OCI-LY3 (cell line): ENCODE measurements around the gene RRM2.

Experiments used
- H2AFZ ChIP-seq: fragments of 200-600, 300-600 bp; shearing (Covaris generic); 2 replicates; pipeline ENCODE4 v1.6.0; 2014; ENCODE audit warnings: antibody characterized with exemption, low read depth, low read length
- H3K27ac ChIP-seq: fragments of 200-600, 300-600 bp; sonication (generic); 2 replicates; pipeline ENCODE4 v1.5.1; 2014; ENCODE audit warnings: mild to moderate bottlenecking, low read length, moderate library complexity, mixed read lengths
- H3K27me3 ChIP-seq: fragments of 200-600, 300-600 bp; sonication (generic); 2 replicates; pipeline ENCODE4 v1.6.1; 2014; ENCODE audit warnings: low read depth, low read length, mixed read lengths
- H3K36me3 ChIP-seq: fragments of 200-600, 300-600 bp; sonication (generic); replicated peaks from 2 replicates; pipeline ENCODE3; 2014; ENCODE audit warnings: low read depth, low read length, mixed read lengths
- H3K4me1 ChIP-seq: fragments of 300-600, 200-600 bp; sonication (generic); 2 replicates; pipeline ENCODE4 v1.6.1; 2014; ENCODE audit warnings: low read length, mixed read lengths
- H3K4me2 ChIP-seq: fragments of 200-600, 300-600 bp; sonication (generic); 2 replicates; pipeline ENCODE4 v1.6.1; 2014; ENCODE audit warnings: low read length, mixed read lengths
- H3K4me3 ChIP-seq: fragments of 300-600, 200-600 bp; sonication (generic); 2 replicates; pipeline ENCODE4 v1.5.1; 2014; ENCODE audit warnings: antibody characterized with exemption, mild to moderate bottlenecking, low read length, moderate library complexity
- H3K79me2 ChIP-seq: fragments of 300-600, 200-600 bp; shearing (Covaris generic); 2 replicates; pipeline ENCODE4 v1.6.1; 2014; ENCODE audit warnings: mild to moderate bottlenecking, low read length, mixed read lengths
- H3K9ac ChIP-seq: fragments of 300-600, 200-600 bp; shearing (Covaris generic); 2 replicates; pipeline ENCODE4 v1.6.0; 2014; ENCODE audit warnings: mild to moderate bottlenecking, low read length, moderate library complexity
- H3K9me3 ChIP-seq: fragments of 200-600, 300-600 bp; shearing (Covaris generic); 2 replicates; pipeline ENCODE4 v1.6.1; 2014; ENCODE audit warnings: low read length, mixed read lengths; ENCODE audit not compliant: insufficient read depth
- H4K20me1 ChIP-seq: fragments of 200-600, 300-600 bp; sonication (generic); 2 replicates; pipeline ENCODE4 v1.6.1; 2016; ENCODE audit warnings: low read length, mixed read lengths; ENCODE audit not compliant: insufficient read depth
- CTCF ChIP-seq: fragments of 200-600, 300-600 bp; sonication (generic); IDR thresholded peaks from 2 replicates; pipeline ENCODE4 v1.5.1; 2014; ENCODE audit warnings: antibody characterized with exemption, low read length, low read depth
- EZH2phosphoT487 ChIP-seq: fragments of 200-600 bp; shearing (Covaris generic); IDR thresholded peaks from 2 replicates; pipeline ENCODE4 v1.6.1; 2018; ENCODE audit warnings: antibody characterized with exemption, mixed run types, low read depth

Gene RRM2

GRCh38 chr2:10109311-10109710 lies 13.2 kb upstream of the RRM2 start:
- Histone ChIP-seq H4K20me1 (no peaks in the 10 kb centered on the region), H3K27me3 (no peaks in the 10 kb centered on the region), H3K9ac (no peak overlapping the region), H3K27ac (no peak overlapping the region), H3K4me3 (no peak overlapping the region), H3K4me2 (peak overlapping the region; percentile 42), H3K4me1 (peaks cover 14% of the 10 kb centered on the region), H2AFZ (no peak overlapping the region), H3K79me2 (no peaks in the 10 kb centered on the region), H3K36me3 (no peaks in the 10 kb centered on the region), H3K9me3 (no peaks in the 10 kb centered on the region)
- TF ChIP-seq CTCF (no peak), EZH2phosphoT487 (no peak)

- peaks cover 16% of the 10 kb centered on the region for H3K36me3 ChIP-seq
- H3K9me3 ChIP-seq = no peaks in the 10 kb centered on the region
- peaks cover 24% of the 10 kb centered on the region for H3K4me1 ChIP-seq
- no peak overlapping the region for H3K4me2 ChIP-seq
- no peaks in the 10 kb centered on the region for H3K27me3 ChIP-seq
- no peak overlapping the region for H3K9ac ChIP-seq
- 0 out of 2 replicates have a peak, but pooled peaks cover 7% of the 10 kb centered on the region for H4K20me1 ChIP-seq
- H3K4me3 ChIP-seq = no peak overlapping the region
- H3K27ac ChIP-seq = no peak overlapping the region
- H3K79me2 ChIP-seq = peaks cover 41% of the 10 kb centered on the region
- H2AFZ ChIP-seq = no peak overlapping the region
- no peak for TF ChIP-seq EZH2phosphoT487
- no peak for TF ChIP-seq CTCF
Measured at GRCh38 chr2:10119027-10119325, 3.6 kb upstream of the RRM2 start.

- Histone ChIP-seq H3K27me3 (no peaks in the 10 kb centered on the region), H3K4me2 (peak overlapping the region; percentile 96), H3K9ac (peak overlapping the region; percentile 99), H3K4me1 (peaks cover 29% of the 10 kb centered on the region), H2AFZ (0 out of 2 replicates have a peak overlapping the region, but pooled peaks have one; percentile 60), H3K27ac (peak overlapping the region; percentile 89; the same call in 1 of the 2 replicates), H3K79me2 (peaks cover 48% of the 10 kb centered on the region), H3K9me3 (no peaks in the 10 kb centered on the region), H3K4me3 (peak overlapping the region; percentile 90), H4K20me1 (peaks cover 14% of the 10 kb centered on the region), H3K36me3 (peaks cover 23% of the 10 kb centered on the region)
- TF ChIP-seq EZH2phosphoT487 (no peak), CTCF (no peak)
Measured at GRCh38 chr2:10119601-10120157, 2.9 kb upstream of the RRM2 start.

GRCh38 chr2:10120158-10120876 lies 2.2 kb upstream of the RRM2 start:
- Histone ChIP-seq H3K27ac (peak overlapping the region; percentile 89), H3K4me1 (peaks cover 35% of the 10 kb centered on the region), H4K20me1 (peaks cover 20% of the 10 kb centered on the region), H3K9me3 (no peaks in the 10 kb centered on the region), H3K79me2 (peaks cover 54% of the 10 kb centered on the region), H3K4me2 (peak overlapping the region; percentile 96), H2AFZ (0 out of 2 replicates have a peak overlapping the region, but pooled peaks have one; percentile 60), H3K4me3 (peak overlapping the region; percentile 90), H3K27me3 (no peaks in the 10 kb centered on the region), H3K36me3 (peaks cover 29% of the 10 kb centered on the region), H3K9ac (peak overlapping the region; percentile 99)
- no peak for TF ChIP-seq CTCF
- no peak for TF ChIP-seq EZH2phosphoT487
